Activated CD4-positive, alpha-beta T cell treated with anti-CD3 and anti-CD28 coated beads, Interleukin-2, amount 10 ng/mL, durations not matched to agents 7 days and 5 days (primary cell): ENCODE measurements around the gene WNT3A. TPM values are rescaled to one million over a fixed set of nuclear protein-coding genes. Genes with fewer than 3 reads are reported as not detected.

Source experiments
- CTCF ChIA-PET: fragments of 350-600 bp; sonication (Branson Sonifier 250); formaldehyde crosslinking; loops from one replicate; lab custom pipeline; 2021; ENCODE audit warnings: antibody characterized with exemption; lab: Charles Lee
- POLR2A ChIA-PET: fragments of 350-600 bp; sonication (Branson Sonifier 250); formaldehyde crosslinking; loops from one replicate; lab custom pipeline; 2021; ENCODE audit warnings: antibody characterized with exemption; lab: Charles Lee
- DNase-seq: peaks from one replicate; pipeline ENCODE4 v3.0.0-alpha.2; 2020
- H3K27ac Mint-ChIP-seq: one replicate; pipeline ENCODE4 v1.8.0; 2021; ENCODE audit warnings: mild to moderate bottlenecking, moderate library complexity, mixed read lengths
- H3K27me3 Mint-ChIP-seq: one replicate; pipeline ENCODE4 v1.8.0; 2021; ENCODE audit warnings: mixed read lengths
- H3K36me3 Mint-ChIP-seq: one replicate; pipeline ENCODE4 v1.8.0; 2021; ENCODE audit warnings: low read depth, mixed read lengths
- H3K4me1 Mint-ChIP-seq: one replicate; pipeline ENCODE4 v1.8.0; 2021; ENCODE audit warnings: mixed read lengths
- H3K4me3 Mint-ChIP-seq: one replicate; pipeline ENCODE4 v1.8.0; 2021; ENCODE audit warnings: mild to moderate bottlenecking, moderate library complexity, mixed read lengths
- H3K9me3 Mint-ChIP-seq: one replicate; pipeline ENCODE4 v1.8.0; 2021; ENCODE audit warnings: mixed read lengths
- total RNA-seq, 2 experiments: library from RNA; stranded (reverse); gene quantifications; one replicate each; pipeline ENCODE4 v1.2.3, GENCODE V29; 2021

The WNT3A gene
- total RNA-seq, 2 experiments from 2014 or later: not detected

DNA sequence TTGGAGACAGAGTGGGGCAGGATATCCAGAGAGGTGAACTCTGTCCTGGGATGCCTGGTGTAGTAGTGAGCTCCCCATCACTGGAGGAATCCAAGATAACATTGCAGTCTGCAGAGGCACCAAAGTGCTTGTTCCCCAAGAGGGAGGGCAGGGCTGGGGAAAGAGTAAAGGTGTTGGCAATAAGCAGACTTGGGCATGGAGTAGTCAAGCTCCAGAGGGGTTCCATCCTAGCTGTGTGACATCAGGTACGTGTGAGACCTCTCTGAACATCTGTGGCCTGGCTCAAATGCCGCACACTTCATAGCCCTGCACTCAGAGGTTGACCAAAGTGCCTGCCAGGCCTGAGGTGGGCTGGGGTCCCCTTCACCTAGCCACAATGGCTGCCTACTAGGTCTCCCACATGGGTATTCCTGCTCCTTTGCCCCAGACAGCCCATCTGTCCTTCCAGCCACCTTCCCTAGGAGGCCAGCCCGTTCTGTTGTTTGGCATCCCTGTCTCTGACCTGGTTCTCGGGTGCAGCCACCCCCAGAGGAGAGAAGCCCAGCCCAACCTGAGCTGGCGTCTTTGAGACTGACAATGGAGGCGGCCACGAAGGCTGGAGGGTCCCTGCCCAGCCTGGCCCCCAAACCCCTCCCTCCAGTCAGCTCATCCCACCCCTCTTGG is 72.9 kb downstream of the WNT3A start:
- peaks cover 27% of the 10 kb centered on the region for H3K4me1 Mint-ChIP-seq
- H3K27me3 Mint-ChIP-seq: no peaks in the 10 kb centered on the region
- DNase-seq: no peak
- peaks cover 16% of the 10 kb centered on the region for H3K36me3 Mint-ChIP-seq
- peak overlapping the region; percentile 82 for H3K27ac Mint-ChIP-seq
- ChIA-PET POLR2A (no interaction called here), CTCF (no interaction called here)
- no peaks in the 10 kb centered on the region for H3K9me3 Mint-ChIP-seq
- no peak overlapping the region for H3K4me3 Mint-ChIP-seq

DNA sequence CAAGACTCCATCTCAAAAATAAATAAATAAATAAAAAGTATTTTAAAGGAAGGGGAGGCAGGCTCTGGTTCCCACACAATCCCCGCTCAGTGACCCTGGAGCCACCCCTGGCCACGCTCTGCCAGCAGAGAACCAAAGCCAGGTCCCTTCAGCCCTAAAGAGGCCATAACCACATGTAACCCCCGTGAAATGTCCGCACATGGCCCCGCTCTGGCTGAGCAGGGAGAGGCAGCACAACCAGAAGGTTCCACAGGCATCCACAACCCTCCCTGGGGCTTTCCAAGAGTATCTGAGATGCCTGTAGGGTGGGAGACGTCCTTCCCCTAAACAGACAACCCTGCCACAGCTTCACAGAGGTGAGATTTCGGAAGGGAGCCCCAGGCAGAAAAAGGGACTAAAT is 74.3 kb downstream of the WNT3A start:
- Mint-ChIP-seq H3K27ac (peak overlapping the region; percentile 90), H3K4me3 (peak overlapping the region; percentile 92), H3K9me3 (no peaks in the 10 kb centered on the region), H3K27me3 (no peaks in the 10 kb centered on the region), H3K4me1 (peaks cover 41% of the 10 kb centered on the region), H3K36me3 (peaks cover 25% of the 10 kb centered on the region)
- ChIA-PET POLR2A (no interaction called here), CTCF (no interaction called here)
- no peak for DNase-seq

DNA sequence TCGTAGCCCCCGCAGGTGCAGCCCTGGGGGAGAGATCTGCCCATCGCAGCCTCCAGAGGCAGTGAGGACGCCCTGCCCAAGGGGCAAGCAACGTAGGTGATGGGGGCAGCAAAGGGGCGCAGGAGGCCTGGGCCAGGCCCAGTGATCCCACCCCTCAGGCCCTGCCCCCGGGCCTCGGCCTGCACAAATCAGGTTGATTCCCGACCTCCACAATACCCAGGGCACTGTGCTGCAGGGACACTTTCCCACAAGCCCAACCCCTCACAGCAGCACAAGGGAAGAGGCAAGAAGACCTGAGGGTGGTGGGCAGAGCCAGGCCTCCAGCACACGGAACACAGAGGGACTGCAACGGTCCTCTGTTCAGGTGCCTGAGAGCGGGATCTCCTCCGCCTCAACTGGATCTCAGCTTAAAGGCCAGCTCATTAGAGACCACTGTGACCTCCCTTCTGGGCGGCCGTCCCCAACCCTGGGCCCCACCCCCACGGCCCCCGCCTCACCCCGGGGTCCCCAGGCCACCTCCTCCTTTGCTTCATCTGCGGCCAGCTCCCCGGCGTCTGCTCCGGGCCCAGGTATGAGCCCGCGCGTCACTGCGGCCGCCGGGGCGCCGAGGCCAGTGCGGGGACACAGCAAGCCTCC is 74.9 kb downstream of the WNT3A start:
- no peaks in the 10 kb centered on the region for H3K27me3 Mint-ChIP-seq
- CTCF ChIA-PET: interaction anchor here (0.9 to 1.5 kb wide), 5 partner anchors 10 to 405 kb away, joined by 3 to 4 read pairs (median 3); partner anchors contain the start of gene RNF187
- POLR2A ChIA-PET: no interaction called here
- peak overlapping the region; percentile 90 for H3K27ac Mint-ChIP-seq
- peaks cover 28% of the 10 kb centered on the region for H3K36me3 Mint-ChIP-seq
- H3K4me3 Mint-ChIP-seq: peak overlapping the region; percentile 92
- no peak for DNase-seq
- peaks cover 45% of the 10 kb centered on the region for H3K4me1 Mint-ChIP-seq
- no peaks in the 10 kb centered on the region for H3K9me3 Mint-ChIP-seq

DNA sequence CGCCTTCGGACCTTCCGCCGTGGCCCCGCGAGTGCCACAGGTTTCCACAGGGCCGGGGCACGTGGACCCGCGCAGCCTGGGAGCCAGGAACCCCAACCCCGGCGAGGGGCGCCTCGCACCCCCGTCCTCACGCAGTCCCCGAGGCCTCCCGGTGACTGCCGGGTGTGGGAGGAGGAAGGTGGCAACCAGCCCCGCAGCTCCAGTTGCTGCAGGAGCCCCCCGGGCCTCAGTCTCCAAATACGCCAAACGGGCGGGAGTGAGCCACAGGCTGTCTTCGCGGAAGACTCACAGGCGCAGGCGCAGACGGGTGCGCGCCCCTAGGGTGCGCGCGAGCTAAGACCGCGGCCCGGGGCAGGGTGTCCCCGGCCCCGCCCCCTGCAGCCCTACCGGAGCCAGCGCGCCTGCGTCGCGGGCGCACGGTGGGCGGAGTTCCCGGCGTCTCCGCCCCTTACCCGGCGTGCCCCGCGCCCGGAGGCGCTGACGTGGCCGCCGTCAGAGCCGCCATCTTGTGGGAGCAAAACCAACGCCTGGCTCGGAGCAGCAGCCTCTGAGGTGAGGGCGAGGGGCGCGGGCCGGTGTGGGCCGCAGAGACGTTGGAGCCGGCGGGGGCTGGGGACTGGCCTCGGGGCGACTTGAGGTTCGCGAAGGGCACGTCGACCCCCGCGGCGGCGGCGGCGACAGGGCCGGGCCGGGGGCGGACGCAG is 75.6 kb downstream of the WNT3A start, which contains the start of gene ARF1:
TSS of gene ARF1 (plus strand) at position 495 of the 704 bp plus-strand sequence. CDS start 14,407 bp downstream, outside the sequence.
- Mint-ChIP-seq H3K4me3 (peak within 1 kb of the TSS; percentile 92), H3K27ac (peak within 1 kb of the TSS; percentile 95), H3K27me3 (no peaks in the 10 kb centered on the region), H3K4me1 (peaks cover 50% of the 10 kb centered on the region), H3K36me3 (peaks cover 33% of the 10 kb centered on the region), H3K9me3 (no peaks in the 10 kb centered on the region)
- ChIA-PET CTCF (interaction anchor here (0.9 to 1.5 kb wide), 5 partner anchors 10 to 404 kb away, joined by 3 to 4 read pairs (median 3); partner anchors contain the start of gene RNF187), POLR2A (no interaction called here)
- DNase-seq: peak; percentile 89

DNA sequence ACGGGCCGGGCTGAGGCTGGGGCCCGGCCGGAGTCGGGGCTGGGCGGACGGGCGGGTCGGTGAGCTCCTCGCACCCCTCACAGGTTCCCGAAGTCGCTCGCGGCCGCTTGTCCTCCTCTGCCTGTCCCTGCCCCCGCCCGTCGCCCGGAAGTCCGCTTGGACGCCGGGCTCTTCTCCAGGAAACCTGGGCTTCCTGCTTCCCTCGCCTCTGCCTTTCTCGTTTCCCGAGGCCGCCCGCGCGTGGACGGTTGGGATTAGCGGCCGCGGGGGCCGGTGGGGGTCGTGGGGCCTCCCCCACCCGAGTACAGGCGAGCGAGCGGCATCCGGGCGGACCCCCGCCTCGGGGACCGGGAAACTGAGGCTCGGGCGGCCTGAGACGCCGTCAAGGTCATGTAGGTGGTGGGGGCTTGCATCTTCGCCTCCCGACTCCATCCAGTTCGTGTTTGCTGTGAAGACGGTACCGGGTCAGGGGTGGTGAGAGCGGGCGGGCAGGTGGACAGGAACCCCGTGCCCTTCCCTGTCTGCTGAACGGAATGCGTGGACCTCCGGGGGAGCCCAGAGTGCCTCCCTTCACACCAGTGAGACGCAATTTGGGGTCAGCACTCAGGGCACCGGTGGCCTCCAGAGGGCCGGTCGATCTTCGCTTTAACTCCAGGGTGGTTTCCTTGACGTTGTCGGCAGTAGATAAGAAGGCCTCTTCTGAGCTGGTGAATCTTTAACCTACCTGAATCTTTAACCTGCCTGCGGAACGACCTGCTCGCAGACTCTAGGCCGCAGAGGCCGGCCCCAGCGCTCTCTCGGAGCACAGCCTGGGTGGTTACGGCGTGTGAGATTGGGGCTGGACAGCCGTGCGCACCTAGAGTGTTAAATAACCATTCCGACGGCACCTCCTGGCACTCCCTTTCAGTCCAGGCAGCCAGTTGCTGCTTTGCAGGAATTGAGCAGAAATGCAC is 76.4 kb downstream of the WNT3A start:
- H3K4me3 Mint-ChIP-seq: peak overlapping the region; percentile 92
- peak overlapping the region; percentile 95 for H3K27ac Mint-ChIP-seq
- CTCF ChIA-PET: interaction anchor here (0.9 to 1.5 kb wide), 4 partner anchors 9 to 82 kb away, joined by 3 to 4 read pairs (median 3); no protein-coding TSS in a partner anchor
- peaks cover 41% of the 10 kb centered on the region for H3K36me3 Mint-ChIP-seq
- peaks cover 57% of the 10 kb centered on the region for H3K4me1 Mint-ChIP-seq
- peak; percentile 51 for DNase-seq
- no peaks in the 10 kb centered on the region for H3K27me3 Mint-ChIP-seq
- POLR2A ChIA-PET: no interaction called here
- H3K9me3 Mint-ChIP-seq: no peaks in the 10 kb centered on the region

DNA sequence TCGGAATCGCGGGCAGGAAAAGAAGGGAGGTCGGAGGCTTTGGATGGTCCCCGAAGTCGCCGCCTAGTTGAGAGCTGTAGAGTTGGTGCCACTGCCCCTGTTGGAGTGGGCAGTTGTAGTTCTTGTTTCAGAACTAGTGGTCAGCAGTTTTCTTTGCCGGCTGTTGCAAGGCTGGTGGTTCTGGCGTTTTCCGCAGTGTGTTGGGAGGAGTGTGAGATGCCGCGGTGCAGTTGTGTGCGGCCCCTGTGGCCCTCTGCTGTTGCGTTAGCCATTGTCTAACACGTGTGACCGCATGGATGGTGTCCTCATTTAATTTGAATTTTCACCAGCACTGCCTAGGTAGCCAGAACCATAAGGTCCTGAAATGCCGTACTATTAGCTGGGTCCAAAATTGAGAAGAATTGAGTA is 77.1 kb downstream of the WNT3A start:
- H3K4me3 Mint-ChIP-seq: peak overlapping the region; percentile 92
- H3K9me3 Mint-ChIP-seq: no peaks in the 10 kb centered on the region
- H3K27ac Mint-ChIP-seq: peak overlapping the region; percentile 95
- POLR2A ChIA-PET: no interaction called here
- H3K27me3 Mint-ChIP-seq: no peaks in the 10 kb centered on the region
- peaks cover 62% of the 10 kb centered on the region for H3K4me1 Mint-ChIP-seq
- no peak for DNase-seq
- CTCF ChIA-PET: interaction anchor here (0.7 to 1.4 kb wide), 2 partner anchors 81 to 920 kb away, joined by 3 read pairs; no protein-coding TSS in a partner anchor
- H3K36me3 Mint-ChIP-seq: peaks cover 47% of the 10 kb centered on the region

DNA sequence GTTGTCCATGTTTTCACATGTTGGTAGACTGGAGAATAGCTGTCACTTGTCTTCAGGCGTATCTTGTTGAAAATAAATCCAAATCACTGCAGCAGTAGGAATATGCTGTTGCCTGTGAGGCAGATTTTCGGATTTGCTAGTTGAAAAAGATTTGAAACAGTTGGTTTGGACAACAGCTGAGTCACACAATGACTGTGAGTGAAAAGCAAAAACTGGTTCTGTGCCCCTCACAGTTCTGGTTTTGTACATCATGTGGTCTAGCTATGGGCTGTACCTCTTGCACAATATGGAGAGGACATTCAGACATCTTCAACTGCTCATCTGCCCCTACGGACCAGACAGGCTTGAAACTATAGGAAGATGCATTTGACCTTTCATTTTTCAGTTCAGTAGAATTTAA is 77.5 kb downstream of the WNT3A start:
- ChIA-PET CTCF (interaction anchor here (0.7 to 1.4 kb wide), 3 partner anchors 15 to 920 kb away, joined by 3 read pairs; no protein-coding TSS in a partner anchor), POLR2A (no interaction called here)
- Mint-ChIP-seq H3K27me3 (no peaks in the 10 kb centered on the region), H3K4me3 (peak overlapping the region; percentile 92), H3K27ac (peak overlapping the region; percentile 95), H3K36me3 (peaks cover 51% of the 10 kb centered on the region), H3K9me3 (no peaks in the 10 kb centered on the region), H3K4me1 (peaks cover 65% of the 10 kb centered on the region)
- no peak for DNase-seq

DNA sequence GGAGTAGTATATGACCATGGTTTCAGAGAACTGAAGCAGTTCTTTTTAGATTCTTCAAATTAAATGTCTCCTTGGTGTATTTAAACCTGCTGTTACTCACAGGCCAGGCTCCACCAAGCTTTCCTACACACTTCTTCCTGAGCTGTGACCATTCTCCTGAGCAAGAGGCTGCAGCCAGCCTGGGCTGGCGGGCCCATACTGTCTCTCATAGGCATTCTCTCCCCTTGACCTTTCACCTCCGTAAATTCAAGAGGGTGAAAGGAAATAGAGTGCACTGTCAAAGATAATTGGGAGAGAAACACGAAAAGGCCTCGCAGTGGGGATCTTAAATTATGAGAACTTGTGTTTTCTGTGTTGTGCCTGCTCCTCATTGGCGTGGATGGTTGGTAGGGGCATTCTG is 78.0 kb downstream of the WNT3A start:
- Mint-ChIP-seq H3K4me3 (peak overlapping the region; percentile 92), H3K4me1 (peaks cover 67% of the 10 kb centered on the region)
- POLR2A ChIA-PET: no interaction called here

DNA sequence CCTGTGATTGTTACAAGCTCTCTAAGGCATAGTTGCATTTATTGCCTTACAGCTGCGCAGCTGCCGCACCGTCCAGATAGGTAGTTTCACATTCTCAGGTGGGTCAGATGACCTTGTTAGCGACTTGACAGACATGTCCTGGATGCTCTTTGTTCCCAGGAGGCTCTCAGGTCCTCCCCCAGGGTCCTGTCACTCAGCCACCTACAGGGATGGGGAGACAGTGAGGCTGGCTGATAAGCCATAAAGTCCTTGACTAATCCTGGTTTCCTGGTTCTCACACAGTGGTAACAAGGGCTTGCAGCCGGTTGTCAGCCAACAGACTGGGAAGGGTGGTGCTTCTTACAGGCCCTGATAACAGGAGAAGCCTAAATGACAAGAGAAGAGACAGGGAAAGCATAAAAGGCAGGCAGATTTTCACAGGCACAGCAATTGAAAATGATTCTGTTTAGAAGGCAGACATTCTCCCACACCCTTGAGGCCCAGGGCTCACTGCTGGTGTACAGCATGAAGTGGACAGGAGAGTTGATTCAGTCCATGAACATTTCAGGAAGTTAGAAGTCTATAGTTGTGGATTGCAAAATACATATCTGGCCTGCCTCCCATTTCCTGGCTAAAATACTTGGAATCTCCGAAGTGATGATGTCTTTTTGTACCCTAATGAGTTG is 78.6 kb downstream of the WNT3A start:
- Mint-ChIP-seq H3K36me3 (peaks cover 59% of the 10 kb centered on the region), H3K27ac (peak overlapping the region; percentile 95), H3K27me3 (no peaks in the 10 kb centered on the region), H3K4me1 (peaks cover 69% of the 10 kb centered on the region), H3K9me3 (no peaks in the 10 kb centered on the region), H3K4me3 (peak overlapping the region; percentile 92)
- no peak for DNase-seq
- ChIA-PET CTCF (interaction anchor here (1.1 kb wide), 1 partner anchor 14 kb away, joined by 3 read pairs; no protein-coding TSS in a partner anchor), POLR2A (no interaction called here)

More for the DNA sequence above, 78.0 kb downstream of the WNT3A start:
- H3K9me3 Mint-ChIP-seq: no peaks in the 10 kb centered on the region
- H3K36me3 Mint-ChIP-seq: peaks cover 55% of the 10 kb centered on the region
- H3K27ac Mint-ChIP-seq: peak overlapping the region; percentile 95
- H3K27me3 Mint-ChIP-seq: no peaks in the 10 kb centered on the region
- DNase-seq: no peak
- CTCF ChIA-PET: interaction anchor here (1.1 to 1.4 kb wide), 2 partner anchors 15 to 80 kb away, joined by 3 read pairs; no protein-coding TSS in a partner anchor

DNA sequence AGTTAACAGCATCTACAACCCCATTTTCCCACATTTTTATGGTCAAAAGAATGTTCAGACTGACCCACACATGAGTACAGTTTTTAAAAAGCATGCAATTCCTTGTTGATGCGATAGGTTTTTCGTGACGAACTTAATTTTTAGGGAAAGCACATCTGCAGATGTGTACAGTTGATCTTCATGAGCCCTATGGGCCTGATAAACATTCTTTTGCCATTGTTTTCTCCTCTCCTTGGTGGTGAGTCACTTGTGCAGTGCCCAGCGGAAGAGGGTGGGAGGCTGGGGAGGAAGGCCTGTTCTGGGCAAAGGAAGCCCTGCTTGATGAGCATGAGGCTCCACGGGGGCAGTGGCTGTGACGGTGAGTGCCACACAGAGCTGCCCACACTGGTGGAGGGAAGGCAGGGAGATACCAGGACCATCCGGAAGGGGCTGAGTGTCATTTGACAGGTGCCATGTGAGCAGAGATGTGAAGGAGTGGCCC is 81.0 kb downstream of the WNT3A start:
- POLR2A ChIA-PET: no interaction called here
- no peaks in the 10 kb centered on the region for H3K27me3 Mint-ChIP-seq
- CTCF ChIA-PET: interaction anchor here (1.5 kb wide), 1 partner anchor 50 kb away, joined by 3 read pairs; no protein-coding TSS in a partner anchor

More for the DNA sequence above, 81.0 kb downstream of the WNT3A start:
- Mint-ChIP-seq H3K4me1 (peaks cover 81% of the 10 kb centered on the region), H3K27ac (peak overlapping the region; percentile 80), H3K9me3 (no peaks in the 10 kb centered on the region), H3K4me3 (peak overlapping the region; percentile 18), H3K36me3 (peaks cover 83% of the 10 kb centered on the region)
- DNase-seq: no peak
